Measurements from ENCODE around the gene TSHZ1. TPM values are rescaled to one million over a fixed set of nuclear protein-coding genes. Genes with fewer than 3 reads are reported as not detected.

TSHZ1 gene
- total RNA-seq, 4 donors from 2014 or later, result 22.3 to 41.7 (median 33.8) TPM

- no peaks in the 10 kb centered on the region for H3K9me3 ChIP-seq
- no peak for ATAC-seq
- no peaks in the 10 kb centered on the region for H3K36me3 ChIP-seq
Measured at GRCh38 chr18:75163736-75164135, 46.9 kb upstream of the TSHZ1 start.

GRCh38 chr18:75164479-75164878, 46.1 kb upstream of the TSHZ1 start:
- Histone ChIP-seq H3K4me1 (peaks cover 0 to 19% (median 3%) of the 10 kb centered on the region in 3 donors), H3K36me3 (no peaks in the 10 kb centered on the region), H3K4me3 (no peak overlapping the region), H3K27me3 (no peaks in the 10 kb centered on the region), H3K27ac (no peak overlapping the region), H3K9me3 (no peaks in the 10 kb centered on the region)
- 100% methylated on average over 1 of the region's 3 CpGs; no CpG with 5 or more reads in 1 of the 2 donors for WGBS, 2 donors (ENCODE audit: low coverage in 1 of 2)
- no peak for ATAC-seq
- TF ChIP-seq CTCF (IDR thresholded peaks at IDR 0.05) (no peak), POLR2A (IDR thresholded peaks at IDR 0.05) (no peak), EP300 (IDR thresholded peaks at IDR 0.05) (no peak)

More at GRCh38 chr18:75163736-75164135, 46.9 kb upstream of the TSHZ1 start:
- 80% methylated on average over 1 of the region's 4 CpGs; no CpG with 5 or more reads in 1 of the 2 donors for WGBS, 2 donors (ENCODE audit: low coverage in 1 of 2)
- Histone ChIP-seq H3K4me1 (peaks cover 0 to 18% (median 3%) of the 10 kb centered on the region in 3 donors), H3K27ac (no peak overlapping the region), H3K4me3 (no peak overlapping the region), H3K27me3 (no peaks in the 10 kb centered on the region)
- TF ChIP-seq CTCF (IDR thresholded peaks at IDR 0.05) (no peak), POLR2A (IDR thresholded peaks at IDR 0.05) (no peak), POLR2AphosphoS5 (IDR thresholded peaks at IDR 0.05) (no peak), EP300 (IDR thresholded peaks at IDR 0.05) (no peak)

- WGBS, 2 donors (ENCODE audit: low coverage in 1 of 2), result 86 to 100% methylated on average over 3 to 4 of the region's 8 CpGs
- Histone ChIP-seq H3K4me1 (peaks cover 0 to 9% (median 3%) of the 10 kb centered on the region in 3 donors), H3K9me3 (no peaks in the 10 kb centered on the region), H3K27me3 (no peaks in the 10 kb centered on the region), H3K4me3 (no peak overlapping the region), H3K27ac (no peak overlapping the region), H3K36me3 (no peaks in the 10 kb centered on the region)
- TF ChIP-seq POLR2A (IDR thresholded peaks at IDR 0.05), result no peak
- no peak for TF ChIP-seq EP300 (IDR thresholded peaks at IDR 0.05)
- TF ChIP-seq CTCF (IDR thresholded peaks at IDR 0.05), result no peak
- ATAC-seq, result no peak
Measured at GRCh38 chr18:75165926-75166325, 44.7 kb upstream of the TSHZ1 start.

- H3K27ac ChIP-seq, result peak overlapping the region in 3 of 4 donors; percentile 29 to 82 (median 77)
- 83 to 90% methylated on average over 7 to 8 of the region's 10 CpGs for WGBS, 2 donors (ENCODE audit: low coverage in 1 of 2)
- no peak for ATAC-seq
Measured at GRCh38 chr18:75167137-75167536, 43.5 kb upstream of the TSHZ1 start.

More at GRCh38 chr18:75167137-75167536, 43.5 kb upstream of the TSHZ1 start:
- Histone ChIP-seq H3K9me3 (no peaks in the 10 kb centered on the region), H3K4me3 (no peak overlapping the region), H3K27me3 (no peaks in the 10 kb centered on the region), H3K36me3 (no peaks in the 10 kb centered on the region), H3K4me1 (peaks cover 0 to 8% (median 2%) of the 10 kb centered on the region in 3 donors)
- TF ChIP-seq CTCF (IDR thresholded peaks at IDR 0.05), result no peak
- no peak for TF ChIP-seq POLR2AphosphoS5 (IDR thresholded peaks at IDR 0.05)
- TF ChIP-seq EP300 (IDR thresholded peaks at IDR 0.05), result no peak
- no peak for TF ChIP-seq POLR2A (IDR thresholded peaks at IDR 0.05)

All from gastroesophageal sphincter (tissue), 4 donors.